ENCODE measurements around the gene FSTL4. TPM values are rescaled to one million over a fixed set of nuclear protein-coding genes. Genes with fewer than 3 reads are reported as not detected.

The FSTL4 gene
- polyA plus RNA-seq, 1 donor (not counting 4 experiments of a cell fraction or from before 2014, with no cell fraction given) = 1.7 TPM

- H3K4me1 ChIP-seq (ENCODE audit: control insufficient read depth, extremely low read depth, insufficient read depth, low read length) = peaks cover 7% of the 10 kb centered on the region
- peaks cover 4% of the 10 kb centered on the region for H3K27me3 ChIP-seq (ENCODE audit: control insufficient read depth, extremely low read depth, insufficient read depth, low read length)
- no peak overlapping the region for H3K4me3 ChIP-seq (ENCODE audit: control insufficient read depth in 2 of 3, extremely low read depth in 1 of 3, insufficient read depth in 2 of 3, low read depth in 1 of 3, low read length in 3 of 3)
- H2AFZ ChIP-seq (ENCODE audit: control insufficient read depth, low read length) = no peak overlapping the region
- no peaks in the 10 kb centered on the region for H3K36me3 ChIP-seq (ENCODE audit: control insufficient read depth in 2 of 2, extremely low read depth in 1 of 2, insufficient read depth in 2 of 2, low read length in 2 of 2)
- H4K20me1 ChIP-seq (ENCODE audit: control insufficient read depth, extremely low read depth, insufficient read depth, low read length) = no peaks in the 10 kb centered on the region
- no peak overlapping the region for H3K27ac ChIP-seq (ENCODE audit: control insufficient read depth, insufficient read depth, low read length)
- DNase-seq (ENCODE audit: low read depth, low spot score) (no peak), FAIRE-seq (no peak)
- no peaks in the 10 kb centered on the region for H3K9me3 ChIP-seq (ENCODE audit: control insufficient read depth, low read depth, low read length)
- TF ChIP-seq CTCF (optimal IDR thresholded peaks at IDR 0.05 in 1 of 3, IDR thresholded peaks at IDR 0.05 in 1 of 3, conservative IDR thresholded peaks at IDR 0.05 in 1 of 3; ENCODE audit: extremely low read depth in 1 of 3, insufficient read depth in 2 of 3, low read length in 3 of 3) = no peak
- dilution Hi-C loops (cut with MboI; ENCODE audit: extremely low pct_ligation_motif_present, low sequenced_read_pairs) = no loop called here
- no peak overlapping the region for H3K9ac ChIP-seq (ENCODE audit: control insufficient read depth, extremely low read depth, insufficient read depth, low read length)
- H3K9me1 ChIP-seq (ENCODE audit: control insufficient read depth, extremely low read depth, insufficient read depth, low read length) = no peaks in the 10 kb centered on the region
- H3K4me2 ChIP-seq (ENCODE audit: control insufficient read depth, extremely low read depth, insufficient read depth, low read depth, low read length) = no peak overlapping the region
- no peaks in the 10 kb centered on the region for H3K79me2 ChIP-seq (ENCODE audit: control insufficient read depth, insufficient read depth, low read length)
Measured at GRCh38 chr5:133658327-133658726, 46.0 kb upstream of the FSTL4 start.

GRCh38 chr5:133657036-133657435 is 44.7 kb upstream of the FSTL4 start:
- H3K27ac ChIP-seq (ENCODE audit: control insufficient read depth, insufficient read depth, low read length) = no peak overlapping the region
- H3K4me3 ChIP-seq (ENCODE audit: control insufficient read depth in 2 of 3, extremely low read depth in 1 of 3, insufficient read depth in 2 of 3, low read depth in 1 of 3, low read length in 3 of 3) = no peak overlapping the region
- DNase-seq (ENCODE audit: low read depth, low spot score) (no peak), FAIRE-seq (no peak)
- H3K36me3 ChIP-seq (ENCODE audit: control insufficient read depth in 2 of 2, extremely low read depth in 1 of 2, insufficient read depth in 2 of 2, low read length in 2 of 2) = no peaks in the 10 kb centered on the region
- no peaks in the 10 kb centered on the region for H3K79me2 ChIP-seq (ENCODE audit: control insufficient read depth, insufficient read depth, low read length)
- H3K9ac ChIP-seq (ENCODE audit: control insufficient read depth, extremely low read depth, insufficient read depth, low read length) = no peak overlapping the region
- H3K9me1 ChIP-seq (ENCODE audit: control insufficient read depth, extremely low read depth, insufficient read depth, low read length) = no peaks in the 10 kb centered on the region
- peaks cover 4% of the 10 kb centered on the region for H3K27me3 ChIP-seq (ENCODE audit: control insufficient read depth, extremely low read depth, insufficient read depth, low read length)
- no peak overlapping the region for H2AFZ ChIP-seq (ENCODE audit: control insufficient read depth, low read length)
- no peak for TF ChIP-seq CTCF (optimal IDR thresholded peaks at IDR 0.05 in 1 of 3, IDR thresholded peaks at IDR 0.05 in 1 of 3, conservative IDR thresholded peaks at IDR 0.05 in 1 of 3; ENCODE audit: extremely low read depth in 1 of 3, insufficient read depth in 2 of 3, low read length in 3 of 3)
- TF ChIP-seq EZH2 (IDR thresholded peaks at IDR 0.05; ENCODE audit: low read length) = no peak
- dilution Hi-C loops (cut with MboI; ENCODE audit: extremely low pct_ligation_motif_present, low sequenced_read_pairs) = no loop called here
- peaks cover 9% of the 10 kb centered on the region for H3K4me1 ChIP-seq (ENCODE audit: control insufficient read depth, extremely low read depth, insufficient read depth, low read length)
- no peaks in the 10 kb centered on the region for H4K20me1 ChIP-seq (ENCODE audit: control insufficient read depth, extremely low read depth, insufficient read depth, low read length)
- no peak overlapping the region for H3K4me2 ChIP-seq (ENCODE audit: control insufficient read depth, extremely low read depth, insufficient read depth, low read depth, low read length)
- no peaks in the 10 kb centered on the region for H3K9me3 ChIP-seq (ENCODE audit: control insufficient read depth, low read depth, low read length)

Data from keratinocyte (primary cell).